ENCODE measurements around the gene UQCRHL.
"Not testable (repeated sequence)": the region's sequence is repeated elsewhere in the genome, so short reads cannot be mapped to it uniquely, and the experiment has no call there.

DNA sequence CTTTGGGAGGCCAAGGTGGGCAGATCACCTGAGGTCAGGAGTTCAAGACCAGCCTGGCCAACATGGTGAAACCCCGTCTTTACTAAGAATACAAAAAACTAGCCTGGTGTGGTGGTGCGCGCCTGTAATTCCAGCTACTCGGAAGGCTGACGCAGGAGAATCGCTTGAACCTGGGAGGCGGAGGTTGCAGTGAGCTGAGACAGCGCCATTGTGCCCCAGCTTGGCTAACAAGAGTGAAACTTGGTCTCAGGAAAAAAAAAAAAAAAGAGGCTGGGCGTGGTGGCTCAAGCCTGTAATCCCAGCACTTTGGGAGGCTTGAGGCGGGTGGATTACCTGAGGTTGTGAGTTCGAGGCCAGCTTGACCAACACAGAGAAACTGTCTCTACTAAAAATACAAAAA is 38.6 kb upstream of the UQCRHL start:
- not testable (repeated sequence) for TF ChIP-seq POLR2A (IDR thresholded peaks at IDR 0.05; ENCODE audit: low read length); GATA1 (IDR thresholded peaks at IDR 0.05; ENCODE audit: low read depth, low read length)
